ENCODE data around the gene SYT1. TPM values are rescaled to one million over a fixed set of nuclear protein-coding genes. Genes with fewer than 3 reads are reported as not detected.
A peak's percentile ranks its signal among the peaks of the same experiment; 100 is the strongest.

The SYT1 gene
- total RNA-seq, 4 donors from 2014 or later, result 4.1 to 10.0 (median 6.7) TPM

GRCh38 chr12:79407671-79408622 is 543.4 kb downstream of the SYT1 start:
- Histone ChIP-seq H3K9me3 (no peaks in the 10 kb centered on the region), H3K36me3 (no peaks in the 10 kb centered on the region), H3K27ac (replicated peaks in 1 of 4) (peak overlapping the region in 3 of 4 donors; percentile 45 to 72 (median 53)), H3K4me1 (peaks cover 3 to 25% (median 24%) of the 10 kb centered on the region in 4 donors), H3K27me3 (no peaks in the 10 kb centered on the region), H3K4me3 (no peak overlapping the region)
- TF ChIP-seq POLR2A (IDR thresholded peaks at IDR 0.05; ENCODE audit: low read depth) (no peak), POLR2AphosphoS5 (IDR thresholded peaks at IDR 0.05) (no peak), CTCF (IDR thresholded peaks at IDR 0.05) (peak; percentile 60 to 66 (median 62)), EP300 (IDR thresholded peaks at IDR 0.05) (no peak)
- DNase-seq (ENCODE audit: extremely low spot score), result no peak
- 59% methylated on average over 6 of the region's 6 CpGs for WGBS
- intact Hi-C loops (cut with DNase I), result loop anchor here (5.0 to 10.0 kb wide), 2 partner anchors 329 to 867 kb away; no protein-coding TSS in a partner anchor

GRCh38 chr12:79408689-79409088 is 544.1 kb downstream of the SYT1 start:
- Histone ChIP-seq H3K4me1 (peaks cover 3 to 25% (median 24%) of the 10 kb centered on the region in 4 donors), H3K4me3 (no peak overlapping the region), H3K36me3 (no peaks in the 10 kb centered on the region), H3K27me3 (no peaks in the 10 kb centered on the region), H3K27ac (replicated peaks in 1 of 4) (peak overlapping the region; percentile 34 to 72 (median 49)), H3K9me3 (no peaks in the 10 kb centered on the region)
- intact Hi-C loops (cut with DNase I), result loop anchor here (5.0 to 10.0 kb wide), 2 partner anchors 329 to 866 kb away; no protein-coding TSS in a partner anchor
- no peak for DNase-seq (ENCODE audit: extremely low spot score)
- TF ChIP-seq POLR2AphosphoS5 (IDR thresholded peaks at IDR 0.05), result no peak
- no peak for TF ChIP-seq POLR2A (IDR thresholded peaks at IDR 0.05; ENCODE audit: low read depth)
- TF ChIP-seq EP300 (IDR thresholded peaks at IDR 0.05), result no peak
- no peak for TF ChIP-seq CTCF (IDR thresholded peaks at IDR 0.05)
- WGBS, result 60% methylated on average over 3 of the region's 3 CpGs

- H3K4me1 ChIP-seq, result peaks cover 3 to 25% (median 24%) of the 10 kb centered on the region in 4 donors
- WGBS, result 26% methylated on average over 2 of the region's 2 CpGs
- H3K27ac ChIP-seq (replicated peaks in 1 of 4), result peak overlapping the region; percentile 34 to 72 (median 49)
- no peak for TF ChIP-seq EP300 (IDR thresholded peaks at IDR 0.05)
- TF ChIP-seq CTCF (IDR thresholded peaks at IDR 0.05), result no peak
- no peak for DNase-seq (ENCODE audit: extremely low spot score)
- H3K9me3 ChIP-seq, result no peaks in the 10 kb centered on the region
- no peaks in the 10 kb centered on the region for H3K27me3 ChIP-seq
- intact Hi-C loops (cut with DNase I), result loop anchor here (5.0 to 10.0 kb wide), 2 partner anchors 328 to 865 kb away; no protein-coding TSS in a partner anchor
- H3K4me3 ChIP-seq, result peak overlapping the region in 1 of 4 donors; percentile 12
- H3K36me3 ChIP-seq, result no peaks in the 10 kb centered on the region
These were observed 545.0 kb downstream of the SYT1 start for GRCh38 chr12:79409562-79409961.

- intact Hi-C loops (cut with DNase I), result loop anchor here (10.0 kb wide), 2 partner anchors 123 to 783 kb away; no protein-coding TSS in a partner anchor
- Histone ChIP-seq H3K27me3 (no peaks in the 10 kb centered on the region), H3K4me1 (peaks cover 3 to 25% (median 24%) of the 10 kb centered on the region in 4 donors), H3K4me3 (no peak overlapping the region), H3K36me3 (no peaks in the 10 kb centered on the region), H3K9me3 (no peaks in the 10 kb centered on the region), H3K27ac (replicated peaks in 1 of 4) (no peak overlapping the region)
- 91% methylated on average over 3 of the region's 3 CpGs for WGBS
- DNase-seq (ENCODE audit: extremely low spot score), result no peak
- TF ChIP-seq POLR2A (IDR thresholded peaks at IDR 0.05; ENCODE audit: low read depth), result no peak
- no peak for TF ChIP-seq POLR2AphosphoS5 (IDR thresholded peaks at IDR 0.05)
- TF ChIP-seq CTCF (IDR thresholded peaks at IDR 0.05), result no peak
- TF ChIP-seq EP300 (IDR thresholded peaks at IDR 0.05), result no peak
These were observed 547.2 kb downstream of the SYT1 start for GRCh38 chr12:79411791-79412190.
